Measurements from ENCODE around the gene TGFA.
A peak's percentile ranks its signal among the peaks of the same experiment; 100 is the strongest.

TGFA gene

DNA sequence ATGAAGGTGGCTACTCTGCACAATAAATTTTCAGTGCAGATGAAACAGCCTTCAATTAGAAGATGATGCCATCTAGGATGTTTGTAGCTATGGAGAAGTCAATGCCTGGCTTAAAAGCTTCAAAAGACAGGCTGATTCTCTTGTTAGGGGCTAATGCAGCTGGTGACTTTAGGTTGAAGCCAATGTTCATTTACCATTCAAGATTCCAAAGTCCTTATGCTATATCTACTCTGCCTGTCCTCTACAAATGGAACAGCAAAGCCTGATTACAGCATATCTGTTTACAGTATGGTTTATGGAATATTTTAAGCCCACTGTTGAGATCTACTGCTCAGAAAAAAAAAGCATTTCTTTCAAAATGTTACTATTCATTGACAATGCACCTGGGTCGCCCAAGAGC, 15.8 kb downstream of the TGFA start:
- Histone ChIP-seq H3K9me3 (ENCODE audit: control insufficient read depth, insufficient read depth, low read depth, low read length) (no peaks in the 10 kb centered on the region; the same call in 1 of the 2 replicates), H3K4me3 (ENCODE audit: low read depth, low read length) (no peak overlapping the region), H3K4me1 (ENCODE audit: control insufficient read depth, insufficient read depth, low read length) (0 out of 2 replicates have a peak, but pooled peaks cover 2% of the 10 kb centered on the region), H3K27ac (ENCODE audit: extremely low read depth, low read depth, low read length) (no peak overlapping the region), H3K36me3 (ENCODE audit: control insufficient read depth in 2 of 2, insufficient read depth in 1 of 2, low read length in 2 of 2) (no peaks in the 10 kb centered on the region)
- TF ChIP-seq, protein P1, sequence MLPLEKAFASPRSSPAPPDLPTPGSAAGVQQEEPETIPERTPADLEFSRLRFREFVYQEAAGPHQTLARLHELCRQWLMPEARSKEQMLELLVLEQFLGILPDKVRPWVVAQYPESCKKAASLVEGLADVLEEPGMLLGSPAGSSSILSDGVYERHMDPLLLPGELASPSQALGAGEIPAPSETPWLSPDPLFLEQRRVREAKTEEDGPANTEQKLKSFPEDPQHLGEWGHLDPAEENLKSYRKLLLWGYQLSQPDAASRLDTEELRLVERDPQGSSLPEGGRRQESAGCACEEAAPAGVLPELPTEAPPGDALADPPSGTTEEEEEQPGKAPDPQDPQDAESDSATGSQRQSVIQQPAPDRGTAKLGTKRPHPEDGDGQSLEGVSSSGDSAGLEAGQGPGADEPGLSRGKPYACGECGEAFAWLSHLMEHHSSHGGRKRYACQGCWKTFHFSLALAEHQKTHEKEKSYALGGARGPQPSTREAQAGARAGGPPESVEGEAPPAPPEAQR (tag by site-specific recombination; IDR thresholded peaks at IDR 0.05): no peak
- TF ChIP-seq ZNF76 (tag by site-specific recombination; IDR thresholded peaks at IDR 0.05; ENCODE audit: borderline replicate concordance, low read depth) (no peak), ZNF837 (tag by site-specific recombination; IDR thresholded peaks at IDR 0.05) (no peak), ZFP69B (tag by site-specific recombination; IDR thresholded peaks at IDR 0.05) (no peak), ZNF670 (tag by site-specific recombination; IDR thresholded peaks at IDR 0.05; ENCODE audit: low read depth) (no peak)
- TF ChIP-seq, protein P2, sequence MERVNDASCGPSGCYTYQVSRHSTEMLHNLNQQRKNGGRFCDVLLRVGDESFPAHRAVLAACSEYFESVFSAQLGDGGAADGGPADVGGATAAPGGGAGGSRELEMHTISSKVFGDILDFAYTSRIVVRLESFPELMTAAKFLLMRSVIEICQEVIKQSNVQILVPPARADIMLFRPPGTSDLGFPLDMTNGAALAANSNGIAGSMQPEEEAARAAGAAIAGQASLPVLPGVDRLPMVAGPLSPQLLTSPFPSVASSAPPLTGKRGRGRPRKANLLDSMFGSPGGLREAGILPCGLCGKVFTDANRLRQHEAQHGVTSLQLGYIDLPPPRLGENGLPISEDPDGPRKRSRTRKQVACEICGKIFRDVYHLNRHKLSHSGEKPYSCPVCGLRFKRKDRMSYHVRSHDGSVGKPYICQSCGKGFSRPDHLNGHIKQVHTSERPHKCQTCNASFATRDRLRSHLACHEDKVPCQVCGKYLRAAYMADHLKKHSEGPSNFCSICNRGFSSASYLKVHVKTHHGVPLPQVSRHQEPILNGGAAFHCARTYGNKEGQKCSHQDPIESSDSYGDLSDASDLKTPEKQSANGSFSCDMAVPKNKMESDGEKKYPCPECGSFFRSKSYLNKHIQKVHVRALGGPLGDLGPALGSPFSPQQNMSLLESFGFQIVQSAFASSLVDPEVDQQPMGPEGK (tag by site-specific recombination; IDR thresholded peaks at IDR 0.05): no peak
- TF ChIP-seq, protein P3, sequence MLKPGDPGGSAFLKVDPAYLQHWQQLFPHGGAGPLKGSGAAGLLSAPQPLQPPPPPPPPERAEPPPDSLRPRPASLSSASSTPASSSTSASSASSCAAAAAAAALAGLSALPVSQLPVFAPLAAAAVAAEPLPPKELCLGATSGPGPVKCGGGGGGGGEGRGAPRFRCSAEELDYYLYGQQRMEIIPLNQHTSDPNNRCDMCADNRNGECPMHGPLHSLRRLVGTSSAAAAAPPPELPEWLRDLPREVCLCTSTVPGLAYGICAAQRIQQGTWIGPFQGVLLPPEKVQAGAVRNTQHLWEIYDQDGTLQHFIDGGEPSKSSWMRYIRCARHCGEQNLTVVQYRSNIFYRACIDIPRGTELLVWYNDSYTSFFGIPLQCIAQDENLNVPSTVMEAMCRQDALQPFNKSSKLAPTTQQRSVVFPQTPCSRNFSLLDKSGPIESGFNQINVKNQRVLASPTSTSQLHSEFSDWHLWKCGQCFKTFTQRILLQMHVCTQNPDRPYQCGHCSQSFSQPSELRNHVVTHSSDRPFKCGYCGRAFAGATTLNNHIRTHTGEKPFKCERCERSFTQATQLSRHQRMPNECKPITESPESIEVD (tag by site-specific recombination; IDR thresholded peaks at IDR 0.05): no peak
- ChIA-PET CTCF (interaction anchor here (1.0 to 1.1 kb wide), 2 partner anchors 11 to 80 kb away, joined by 3 to 6 read pairs; no protein-coding TSS in a partner anchor), POLR2A (interaction anchor here (1.4 kb wide), 1 partner anchor 244 kb away, joined by 4 read pairs; the partner anchor contains the start of gene SNRPG)

DNA sequence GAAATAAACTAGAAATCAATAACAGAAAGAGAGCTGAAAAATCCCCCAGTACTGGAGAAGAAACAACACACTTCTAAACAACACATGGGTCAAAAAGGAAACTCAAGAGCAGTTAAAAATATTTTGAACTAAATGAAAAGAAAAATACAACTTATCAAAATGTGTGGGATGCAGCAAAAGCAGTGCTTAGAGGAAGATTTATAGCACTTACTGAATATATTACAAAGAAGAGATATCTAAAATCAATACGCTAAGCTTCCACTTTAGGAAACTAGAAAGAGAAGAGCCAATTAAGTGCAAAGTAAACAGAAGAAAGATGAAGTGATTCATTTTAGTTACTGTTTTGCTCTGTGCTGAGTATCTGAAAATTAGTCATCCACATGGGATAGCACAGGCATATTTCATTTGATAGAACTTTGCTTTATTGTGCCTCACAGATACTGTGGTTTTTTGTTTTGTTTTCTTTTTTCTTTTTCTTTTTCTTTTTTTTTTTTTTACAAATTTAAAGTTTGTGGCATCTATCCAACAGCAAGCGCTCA, 17.0 kb downstream of the TGFA start:
- H3K36me3 ChIP-seq (ENCODE audit: control insufficient read depth in 2 of 2, insufficient read depth in 1 of 2, low read length in 2 of 2): no peaks in the 10 kb centered on the region
- H3K4me3 ChIP-seq (ENCODE audit: low read depth, low read length): no peak overlapping the region
- 0 out of 2 replicates have a peak, but pooled peaks cover 2% of the 10 kb centered on the region for H3K4me1 ChIP-seq (ENCODE audit: control insufficient read depth, insufficient read depth, low read length)
- ChIA-PET CTCF (interaction anchor here (0.6 to 0.8 kb wide), 2 partner anchors 196 to 1365 kb away, joined by 3 read pairs; no protein-coding TSS in a partner anchor), POLR2A (interaction anchor here (1.4 kb wide), 1 partner anchor 243 kb away, joined by 4 read pairs; the partner anchor contains the start of gene SNRPG)
- no peaks in the 10 kb centered on the region; the same call in 1 of the 2 replicates for H3K9me3 ChIP-seq (ENCODE audit: control insufficient read depth, insufficient read depth, low read depth, low read length)
- no peak overlapping the region for H3K27ac ChIP-seq (ENCODE audit: extremely low read depth, low read depth, low read length)
- TF ChIP-seq SETDB1 (IDR thresholded peaks at IDR 0.05; ENCODE audit: insufficient read length, low read length) (peak; percentile 76), ZIC2 (tag by site-specific recombination; IDR thresholded peaks at IDR 0.05) (no peak)

DNA sequence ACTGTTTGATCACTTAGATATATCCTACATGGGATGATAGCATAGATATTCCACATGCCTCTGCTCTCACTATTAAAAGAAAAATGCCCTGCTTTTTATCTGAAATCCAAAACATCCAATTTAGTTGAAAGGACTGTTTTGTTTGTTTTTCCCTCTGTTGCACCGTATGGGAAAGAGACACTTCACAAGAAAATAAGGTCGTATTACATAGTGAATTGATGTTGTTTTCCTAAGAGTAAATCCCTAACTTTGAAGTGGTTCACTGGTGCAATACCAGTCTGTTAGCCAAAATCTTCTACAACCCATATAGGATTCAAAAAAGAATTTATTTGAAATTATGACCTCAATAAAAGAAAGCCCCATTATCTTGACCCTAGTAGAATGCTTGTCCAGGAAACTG, 18.1 kb downstream of the TGFA start:
- Histone ChIP-seq H3K36me3 (ENCODE audit: control insufficient read depth in 2 of 2, insufficient read depth in 1 of 2, low read length in 2 of 2) (no peaks in the 10 kb centered on the region), H3K27ac (ENCODE audit: extremely low read depth, low read depth, low read length) (no peak overlapping the region), H3K4me1 (ENCODE audit: control insufficient read depth, insufficient read depth, low read length) (0 out of 2 replicates have a peak, but pooled peaks cover 2% of the 10 kb centered on the region), H3K4me3 (ENCODE audit: low read depth, low read length) (no peak overlapping the region), H3K9me3 (ENCODE audit: control insufficient read depth, insufficient read depth, low read depth, low read length) (no peaks in the 10 kb centered on the region; the same call in 1 of the 2 replicates)
- ChIA-PET CTCF (interaction anchor here (0.7 kb wide), 1 partner anchor 19 kb away, joined by 4 read pairs; no protein-coding TSS in a partner anchor), POLR2A (no interaction called here)
- TF ChIP-seq SP3 (tag by site-specific recombination; IDR thresholded peaks at IDR 0.05) (no peak), ZNF274 (IDR thresholded peaks at IDR 0.05; ENCODE audit: low read length) (no peak), ZNF274 (tag by site-specific recombination; IDR thresholded peaks at IDR 0.05; ENCODE audit: borderline replicate concordance) (no peak), ZNF202 (tag by site-specific recombination; IDR thresholded peaks at IDR 0.05; ENCODE audit: borderline replicate concordance) (no peak), ZNF768 (tag by site-specific recombination; IDR thresholded peaks at IDR 0.05) (no peak), ZNF548 (tag by site-specific recombination; IDR thresholded peaks at IDR 0.05) (no peak), ZNF624 (tag by site-specific recombination; IDR thresholded peaks at IDR 0.05) (no peak), ZNF335 (tag by site-specific recombination; conservative IDR thresholded peaks at IDR 0.05) (no peak), FEZF1 (tag by site-specific recombination; IDR thresholded peaks at IDR 0.05) (0 out of 2 replicates have a peak, but pooled peaks have one; percentile 12)
- TF ChIP-seq, protein P3 (tag by site-specific recombination; IDR thresholded peaks at IDR 0.05): peak; percentile 54
- TF ChIP-seq, protein P4, sequence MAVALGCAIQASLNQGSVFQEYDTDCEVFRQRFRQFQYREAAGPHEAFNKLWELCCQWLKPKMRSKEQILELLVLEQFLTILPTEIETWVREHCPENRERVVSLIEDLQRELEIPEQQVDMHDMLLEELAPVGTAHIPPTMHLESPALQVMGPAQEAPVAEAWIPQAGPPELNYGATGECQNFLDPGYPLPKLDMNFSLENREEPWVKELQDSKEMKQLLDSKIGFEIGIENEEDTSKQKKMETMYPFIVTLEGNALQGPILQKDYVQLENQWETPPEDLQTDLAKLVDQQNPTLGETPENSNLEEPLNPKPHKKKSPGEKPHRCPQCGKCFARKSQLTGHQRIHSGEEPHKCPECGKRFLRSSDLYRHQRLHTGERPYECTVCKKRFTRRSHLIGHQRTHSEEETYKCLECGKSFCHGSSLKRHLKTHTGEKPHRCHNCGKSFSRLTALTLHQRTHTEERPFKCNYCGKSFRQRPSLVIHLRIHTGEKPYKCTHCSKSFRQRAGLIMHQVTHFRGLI (tag by site-specific recombination; IDR thresholded peaks at IDR 0.05): no peak
- TF ChIP-seq, protein P5, sequence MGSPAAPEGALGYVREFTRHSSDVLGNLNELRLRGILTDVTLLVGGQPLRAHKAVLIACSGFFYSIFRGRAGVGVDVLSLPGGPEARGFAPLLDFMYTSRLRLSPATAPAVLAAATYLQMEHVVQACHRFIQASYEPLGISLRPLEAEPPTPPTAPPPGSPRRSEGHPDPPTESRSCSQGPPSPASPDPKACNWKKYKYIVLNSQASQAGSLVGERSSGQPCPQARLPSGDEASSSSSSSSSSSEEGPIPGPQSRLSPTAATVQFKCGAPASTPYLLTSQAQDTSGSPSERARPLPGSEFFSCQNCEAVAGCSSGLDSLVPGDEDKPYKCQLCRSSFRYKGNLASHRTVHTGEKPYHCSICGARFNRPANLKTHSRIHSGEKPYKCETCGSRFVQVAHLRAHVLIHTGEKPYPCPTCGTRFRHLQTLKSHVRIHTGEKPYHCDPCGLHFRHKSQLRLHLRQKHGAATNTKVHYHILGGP (tag by site-specific recombination; IDR thresholded peaks at IDR 0.05): no peak

Data from HEK293 (cell line).